H9 (cell line): ENCODE results near the gene TCFL5. TPM values are rescaled to one million over a fixed set of nuclear protein-coding genes. Genes with fewer than 3 reads are reported as not detected.

Experiments used
- DNase-seq: peaks from one replicate; pipeline ENCODE4 v3.0.0-alpha.2; 2017
- H2AFZ ChIP-seq: one replicate; pipeline ENCODE4 v1.6.1; 2013; ENCODE audit warnings: mild to moderate bottlenecking, low read length, control low read depth, moderate library complexity
- H2AK5ac ChIP-seq: 2 replicates; pipeline ENCODE4 v1.6.1; 2013; ENCODE audit warnings: low read length, control low read depth, mixed read lengths; ENCODE audit not compliant: insufficient read length
- H2BK120ac ChIP-seq: one replicate; pipeline ENCODE4 v1.6.1; 2013; ENCODE audit warnings: low read depth, mild to moderate bottlenecking, low read length, control low read depth, inconsistent platforms; ENCODE audit not compliant: poor library complexity, severe bottlenecking
- H2BK12ac ChIP-seq: 2 replicates; pipeline ENCODE4 v1.6.1; 2013; ENCODE audit warnings: low read length, control low read depth, mixed read lengths, low read depth; ENCODE audit not compliant: insufficient read length
- H2BK15ac ChIP-seq: 2 replicates; pipeline ENCODE4 v1.6.1; 2013; ENCODE audit warnings: low read depth, low read length, control low read depth
- H2BK20ac ChIP-seq: one replicate; pipeline ENCODE4 v1.6.1; 2013; ENCODE audit warnings: low read depth, mild to moderate bottlenecking, low read length, control low read depth, inconsistent platforms; ENCODE audit not compliant: poor library complexity, severe bottlenecking
- H2BK5ac ChIP-seq: 2 replicates; pipeline ENCODE4 v1.6.1; 2013; ENCODE audit warnings: low read length, control low read depth, mixed read lengths; ENCODE audit not compliant: insufficient read length
- H3K14ac ChIP-seq: 2 replicates; pipeline ENCODE4 v1.6.1; 2013; ENCODE audit warnings: low read length, control low read depth; ENCODE audit not compliant: insufficient read depth
- H3K18ac ChIP-seq: 2 replicates; pipeline ENCODE4 v1.6.1; 2013; ENCODE audit warnings: low read depth, mild to moderate bottlenecking, mixed read lengths, low read length, control low read depth; ENCODE audit not compliant: insufficient read length
- H3K23ac ChIP-seq: 2 replicates; pipeline ENCODE4 v1.6.1; 2013; ENCODE audit warnings: low read length, control low read depth, mixed read lengths, low read depth; ENCODE audit not compliant: insufficient read length
- H3K23me2 ChIP-seq: 2 replicates; pipeline ENCODE4 v1.6.1; 2013; ENCODE audit warnings: low read depth, mild to moderate bottlenecking, mixed read lengths, low read length, control low read depth; ENCODE audit not compliant: insufficient read length, poor library complexity, severe bottlenecking
- H3K27ac ChIP-seq: 2 replicates; pipeline ENCODE4 v1.5.1; 2013; ENCODE audit warnings: low read length, control low read depth, mixed read lengths, low read depth; ENCODE audit not compliant: insufficient read length
- H3K27me3 ChIP-seq: 2 replicates; pipeline ENCODE4 v1.6.1; 2013; ENCODE audit warnings: low read length, control low read depth, inconsistent platforms; ENCODE audit not compliant: insufficient read depth
- H3K4ac ChIP-seq: 2 replicates; pipeline ENCODE4 v1.6.1; 2013; ENCODE audit warnings: low read depth, mild to moderate bottlenecking, control low read depth, inconsistent platforms, low read length, moderate library complexity
- H3K4me1 ChIP-seq: 2 replicates; pipeline ENCODE4 v1.6.1; 2013; ENCODE audit warnings: low read length, control low read depth, inconsistent platforms; ENCODE audit not compliant: insufficient read depth
- H3K4me2 ChIP-seq: 2 replicates; pipeline ENCODE4 v1.6.1; 2013; ENCODE audit warnings: low read length, control low read depth, mixed read lengths; ENCODE audit not compliant: insufficient read length, insufficient read depth
- H3K56ac ChIP-seq: 2 replicates; pipeline ENCODE4 v1.6.1; 2013; ENCODE audit warnings: low read depth, mild to moderate bottlenecking, mixed read lengths, low read length, control low read depth; ENCODE audit not compliant: insufficient read length
- H3K79me1 ChIP-seq: 2 replicates; pipeline ENCODE4 v1.6.1; 2013; ENCODE audit warnings: low read depth, mild to moderate bottlenecking, moderate library complexity, low read length, control low read depth, inconsistent platforms; ENCODE audit not compliant: insufficient read depth, poor library complexity, severe bottlenecking
- H3K79me2 ChIP-seq: 2 replicates; pipeline ENCODE4 v1.6.1; 2013; ENCODE audit warnings: low read length, control low read depth, inconsistent platforms; ENCODE audit not compliant: insufficient read depth
- H3K9ac ChIP-seq: 2 replicates; pipeline ENCODE4 v1.6.1; 2013; ENCODE audit warnings: low read length, control low read depth, mixed read lengths; ENCODE audit not compliant: insufficient read length; ENCODE audit errors: extremely low read depth
- H3K9me3 ChIP-seq: one replicate; pipeline ENCODE4 v1.6.1; 2013; ENCODE audit warnings: low read depth, low read length, inconsistent platforms; ENCODE audit not compliant: control insufficient read depth
- H3T11ph ChIP-seq: one replicate; pipeline ENCODE4 v1.6.1; 2013; ENCODE audit warnings: mild to moderate bottlenecking, low read length, control low read depth, inconsistent platforms
- H4K20me1 ChIP-seq: one replicate; pipeline ENCODE4 v1.6.1; 2013; ENCODE audit not compliant: control insufficient read depth, insufficient read length, insufficient read depth
- H4K5ac ChIP-seq: 2 replicates; pipeline ENCODE4 v1.6.1; 2013; ENCODE audit warnings: low read depth, mild to moderate bottlenecking, mixed read lengths, low read length, control low read depth; ENCODE audit not compliant: insufficient read length
- H4K8ac ChIP-seq: replicated peaks from 2 replicates; pipeline ENCODE4 v1.6.1; 2013; ENCODE audit warnings: low read length, control low read depth, mixed read lengths, low read depth; ENCODE audit not compliant: insufficient read length
- H4K91ac ChIP-seq: 2 replicates; pipeline ENCODE4 v1.6.1; 2013; ENCODE audit warnings: low read depth, mild to moderate bottlenecking, moderate library complexity, mixed read lengths, low read length, control low read depth; ENCODE audit not compliant: insufficient read length
- H3K27ac Mint-ChIP-seq, 3 experiments: 2 replicates in 2 of 3; 3 replicates in 1 of 3; pipeline ENCODE4 v1.8.0; 2020 to 2021; ENCODE audit warnings: mixed read lengths in 3 of 3, mild to moderate bottlenecking in 1 of 3, moderate library complexity in 1 of 3
- H3K27me3 Mint-ChIP-seq: 2 replicates; pipeline ENCODE4 v1.8.0; 2021; ENCODE audit warnings: low read depth, mild to moderate bottlenecking, moderate library complexity, mixed read lengths
- H3K36me3 Mint-ChIP-seq, 3 experiments: 2 replicates in 2 of 3; 3 replicates in 1 of 3; pipeline ENCODE4 v1.8.0; 2020 to 2021; ENCODE audit warnings: low read depth in 3 of 3, mixed read lengths in 3 of 3; ENCODE audit not compliant: insufficient read depth in 1 of 3
- H3K4me1 Mint-ChIP-seq, 2 experiments: 2 replicates each; pipeline ENCODE4 v1.8.0; 2020; ENCODE audit warnings: mixed read lengths in 2 of 2
- H3K4me3 Mint-ChIP-seq, 2 experiments: 2 replicates in 1 of 2; 3 replicates in 1 of 2; pipeline ENCODE4 v1.8.0; 2020 to 2021; ENCODE audit warnings: mild to moderate bottlenecking in 2 of 2, mixed read lengths in 2 of 2, moderate library complexity in 1 of 2
- H3K9me3 Mint-ChIP-seq, 2 experiments: 2 replicates in 1 of 2; 3 replicates in 1 of 2; pipeline ENCODE4 v1.8.0; 2020; ENCODE audit warnings: mild to moderate bottlenecking in 2 of 2, mixed read lengths in 2 of 2, moderate library complexity in 1 of 2
- WGBS: extraction: QIAGEN DNeasy Blood & Tissue Kit; methylation state at CpG from one replicate; pipeline ENCODE4 v1.1.7; 2013; ENCODE audit warnings: missing lambda C conversion rate, low lambda C conversion rate, mixed read lengths; ENCODE audit not compliant: insufficient read length; ENCODE audit errors: extremely low coverage; 5-methylcytosine and 5-hydroxymethylcytosine counted together
- total RNA-seq: library from RNA; stranded (reverse); gene quantifications from 2 replicates; pipeline ENCODE4 v1.2.1, GENCODE V29; 2021
- TF ChIP-seq, protein P1 (sequence below): fragments of 200-600 bp; sonication (generic); conservative IDR thresholded peaks from 3 replicates; pipeline ENCODE4 v1.8.0; 2021; ENCODE audit warnings: antibody characterized with exemption, mild to moderate bottlenecking

TCFL5 gene
- total RNA-seq, 1 experiment from 2014 or later = 16.4 TPM

DNA sequence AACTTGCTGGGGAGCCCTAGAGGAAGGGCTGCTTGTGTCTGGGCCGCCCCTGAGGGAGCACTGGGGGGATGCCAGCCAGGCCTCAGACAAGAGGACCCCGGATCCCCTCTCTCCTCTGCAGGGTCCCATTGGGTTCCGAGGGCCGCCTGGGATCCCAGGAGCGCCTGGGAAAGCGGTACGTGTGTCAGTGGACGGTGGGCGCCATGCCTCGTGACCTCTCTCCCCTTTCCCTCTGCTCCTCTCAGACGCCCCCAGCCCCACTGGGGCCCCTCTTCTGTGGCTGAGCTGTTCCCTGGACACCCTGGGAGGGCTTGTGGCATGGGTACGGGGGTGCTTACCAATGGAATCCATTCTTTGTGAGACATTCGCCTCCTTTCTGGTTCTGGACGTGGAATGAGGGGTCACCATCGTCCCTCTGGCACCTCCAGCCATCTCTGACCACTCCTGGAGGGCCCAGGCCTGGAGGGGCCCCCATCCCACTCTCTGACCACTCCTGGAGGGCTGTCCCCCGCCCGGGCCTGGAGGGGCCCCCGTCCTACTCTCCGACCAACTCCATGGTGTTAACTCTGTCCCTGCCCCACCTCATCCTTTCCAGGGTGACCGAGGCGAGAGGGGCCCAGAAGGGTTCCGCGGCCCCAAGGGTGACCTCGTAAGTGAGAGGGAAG is 34.8 kb downstream of the TCFL5 start:
- no peak overlapping the region for H3K4me3 Mint-ChIP-seq
- Histone ChIP-seq H2AFZ (no peak overlapping the region), H3K4me2 (no peak overlapping the region), H3K79me2 (no peaks in the 10 kb centered on the region), H2BK20ac (no peak overlapping the region), H4K91ac (no peak overlapping the region), H3K9me3 (no peaks in the 10 kb centered on the region), H4K20me1 (no peaks in the 10 kb centered on the region), H3K23ac (no peak overlapping the region), H3K56ac (no peak overlapping the region), H2BK15ac (no peak overlapping the region), H3K79me1 (no peaks in the 10 kb centered on the region), H3K27ac (no peak overlapping the region), H3K9ac (no peak overlapping the region), H3K4ac (no peak overlapping the region), H3K23me2 (no peaks in the 10 kb centered on the region), H4K5ac (no peak overlapping the region), H2BK120ac (no peak overlapping the region), H2BK5ac (no peak overlapping the region), H3T11ph (no peak overlapping the region), H4K8ac (no peak overlapping the region), H2BK12ac (no peak overlapping the region), H2AK5ac (no peak overlapping the region), H3K18ac (no peak overlapping the region), H3K27me3 (no peaks in the 10 kb centered on the region), H3K4me1 (no peaks in the 10 kb centered on the region; the same call in 1 of the 2 replicates), H3K14ac (no peak overlapping the region)
- DNase-seq = no peak
- TF ChIP-seq, protein P1, sequence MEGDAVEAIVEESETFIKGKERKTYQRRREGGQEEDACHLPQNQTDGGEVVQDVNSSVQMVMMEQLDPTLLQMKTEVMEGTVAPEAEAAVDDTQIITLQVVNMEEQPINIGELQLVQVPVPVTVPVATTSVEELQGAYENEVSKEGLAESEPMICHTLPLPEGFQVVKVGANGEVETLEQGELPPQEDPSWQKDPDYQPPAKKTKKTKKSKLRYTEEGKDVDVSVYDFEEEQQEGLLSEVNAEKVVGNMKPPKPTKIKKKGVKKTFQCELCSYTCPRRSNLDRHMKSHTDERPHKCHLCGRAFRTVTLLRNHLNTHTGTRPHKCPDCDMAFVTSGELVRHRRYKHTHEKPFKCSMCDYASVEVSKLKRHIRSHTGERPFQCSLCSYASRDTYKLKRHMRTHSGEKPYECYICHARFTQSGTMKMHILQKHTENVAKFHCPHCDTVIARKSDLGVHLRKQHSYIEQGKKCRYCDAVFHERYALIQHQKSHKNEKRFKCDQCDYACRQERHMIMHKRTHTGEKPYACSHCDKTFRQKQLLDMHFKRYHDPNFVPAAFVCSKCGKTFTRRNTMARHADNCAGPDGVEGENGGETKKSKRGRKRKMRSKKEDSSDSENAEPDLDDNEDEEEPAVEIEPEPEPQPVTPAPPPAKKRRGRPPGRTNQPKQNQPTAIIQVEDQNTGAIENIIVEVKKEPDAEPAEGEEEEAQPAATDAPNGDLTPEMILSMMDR = no peak
- H3K27me3 Mint-ChIP-seq = no peaks in the 10 kb centered on the region
- no CpG with 5 or more reads among the region's 24 CpGs for WGBS
- H3K4me1 Mint-ChIP-seq = peaks cover 10 to 14% of the 10 kb centered on the region in 2 experiments
- no peak overlapping the region for H3K27ac Mint-ChIP-seq
- no peaks in the 10 kb centered on the region for H3K9me3 Mint-ChIP-seq
- peaks cover 0 to 11% (median 0%) of the 10 kb centered on the region in 3 experiments; a peak in 3 of 7 replicates for H3K36me3 Mint-ChIP-seq
